HCT116 (cell line): ENCODE data around the gene FITM1. TPM values are rescaled to one million over a fixed set of nuclear protein-coding genes. Genes with fewer than 3 reads are reported as not detected.

Experiments
- ATAC-seq: fragments of 200-7000 bp; cut with Tn5 transposase; 2 replicates; pipeline ENCODE4 v1.9.1; 2020; ENCODE audit warnings: mild to moderate bottlenecking, moderate library complexity
- BruUV-seq: library from RNA; stranded (reverse); fragments of 400-500 nt; replicated peaks from 2 replicates; lab custom pipeline; 2021; lab: Mats Ljungman, UMichigan
- CTCF ChIA-PET: fragments of 300-600 bp; sonication (Branson Sonifier 250); formaldehyde crosslinking; loops from one replicate; lab custom pipeline; 2021; ENCODE audit warnings: antibody characterized with exemption; lab: Charles Lee
- POLR2A ChIA-PET: fragments of 300-600, 350-600 bp; sonication (Branson Sonifier 250); formaldehyde crosslinking; loops from one replicate; lab custom pipeline; 2021; ENCODE audit warnings: antibody characterized with exemption; lab: Charles Lee
- RAD21 ChIA-PET, 2 experiments: fragments of 300-600 bp; sonication (Branson Sonifier 250); formaldehyde crosslinking; loops; one replicate each; lab custom pipeline; 2023; ENCODE audit warnings: low total read pairs in 2 of 2; ENCODE audit not compliant: uncharacterized antibody in 2 of 2, unreplicated experiment in 2 of 2, low non-redundant PET in 1 of 2; lab: Charles Lee
- DNase-seq: peaks from one replicate; pipeline ENCODE4 v3.0.0-alpha.2; 2010; ENCODE audit warnings: low read depth, low spot score
- H2AFZ ChIP-seq: fragments of 200-600 bp; shearing (Covaris generic), sonication (generic); 2 replicates; pipeline ENCODE4 v1.6.1; 2017; ENCODE audit warnings: low read depth, mixed run types, mixed read lengths, antibody characterized with exemption, low read length; ENCODE audit not compliant: poor library complexity, severe bottlenecking
- H3K27ac ChIP-seq: 2 replicates; pipeline ENCODE4 v1.5.1; 2012; ENCODE audit warnings: low read depth, low read length
- H3K27me3 ChIP-seq: fragments of 200-600 bp; sonication (generic); 2 replicates; pipeline ENCODE4 v1.6.1; 2016; ENCODE audit warnings: mixed run types, low read length, mixed read lengths; ENCODE audit not compliant: insufficient read depth
- H3K36me3 ChIP-seq, 2 experiments: fragments of 200-500 bp in 1 of 2; fragments of 200-600 bp in 1 of 2; sonication (Bioruptor generic) in 1 of 2; sonication (generic) in 1 of 2; 2 replicates each; pipeline versions ENCODE4 v1.5.1 to v1.6.1; 2014 to 2016; ENCODE audit warnings: low read length in 2 of 2, inconsistent platforms in 1 of 2, mixed read lengths in 1 of 2, mixed run types in 1 of 2; ENCODE audit not compliant: insufficient read depth in 2 of 2, control insufficient read depth in 1 of 2
- H3K4me1 ChIP-seq, 2 experiments: fragments of 200-600 bp in 1 of 2; sonication (generic) in 1 of 2; 2 replicates each; pipeline versions ENCODE4 v1.5.1 to v1.6.1; 2012 to 2017; ENCODE audit warnings: low read length in 2 of 2, inconsistent platforms in 1 of 2, mild to moderate bottlenecking in 1 of 2, mixed read lengths in 1 of 2, mixed run types in 1 of 2, moderate library complexity in 1 of 2; ENCODE audit not compliant: insufficient read depth in 2 of 2, control insufficient read depth in 1 of 2
- H3K4me2 ChIP-seq: fragments of 200-600 bp; sonication (generic); 2 replicates; pipeline ENCODE4 v1.6.1; 2017; ENCODE audit warnings: mixed run types, low read length, mixed read lengths
- H3K4me3 ChIP-seq, 2 experiments: fragments of 200-600 bp in 1 of 2; sonication (generic) in 1 of 2; replicated peaks in 1 of 2; 2 replicates each; pipeline ENCODE4 v1.5.1; 2011 to 2016; ENCODE audit warnings: low read length in 2 of 2, control low read depth in 1 of 2, low read depth in 1 of 2, mild to moderate bottlenecking in 1 of 2, mixed read lengths in 1 of 2, mixed run types in 1 of 2
- H3K79me2 ChIP-seq: fragments of 200-600 bp; sonication (generic); 2 replicates; pipeline ENCODE4 v1.6.1; 2017; ENCODE audit warnings: mild to moderate bottlenecking, mixed run types, low read length, moderate library complexity, mixed read lengths; ENCODE audit not compliant: insufficient read depth
- H3K9ac ChIP-seq: fragments of 200-600 bp; sonication (generic); 2 replicates; pipeline ENCODE4 v1.6.1; 2016; ENCODE audit warnings: low read length, mixed read lengths
- H3K9me2 ChIP-seq: fragments of 200-600 bp; sonication (generic), shearing (Covaris generic); 2 replicates; pipeline ENCODE4 v1.6.1; 2017; ENCODE audit warnings: mixed run types, mild to moderate bottlenecking, moderate library complexity; ENCODE audit not compliant: insufficient read depth
- H3K9me3 ChIP-seq, 2 experiments: fragments of 200-500 bp in 1 of 2; fragments of 200-600 bp in 1 of 2; sonication (Bioruptor generic) in 1 of 2; sonication (generic) in 1 of 2; 2 replicates each; pipeline ENCODE4 v1.6.1; 2014 to 2017; ENCODE audit warnings: low read length in 2 of 2, mixed read lengths in 2 of 2, inconsistent platforms in 1 of 2, low read depth in 1 of 2, mild to moderate bottlenecking in 1 of 2, mixed run types in 1 of 2, moderate library complexity in 1 of 2; ENCODE audit not compliant: control insufficient read depth in 1 of 2, insufficient read depth in 1 of 2
- H4K20me1 ChIP-seq: fragments of 200-600 bp; sonication (generic), shearing (Covaris generic); 2 replicates; pipeline ENCODE4 v1.6.1; 2017; ENCODE audit warnings: mixed run types, mild to moderate bottlenecking, moderate library complexity; ENCODE audit not compliant: insufficient read depth
- CEBPB ChIP-seq: IDR thresholded peaks from 2 replicates; pipeline ENCODE4 v1.6.1; 2012; ENCODE audit warnings: low read depth
- EGR1 ChIP-seq: IDR thresholded peaks from 2 replicates; pipeline ENCODE4 v1.6.1; 2012; ENCODE audit warnings: low read depth
- EZH2phosphoT487 ChIP-seq: fragments of 200-600 bp; IDR thresholded peaks from 2 replicates; pipeline ENCODE4 v1.6.1; 2018; ENCODE audit warnings: antibody characterized with exemption, borderline replicate concordance
- JUND ChIP-seq: IDR thresholded peaks from 2 replicates; pipeline ENCODE4 v1.6.1; 2012
- POLR2A ChIP-seq: IDR thresholded peaks from 2 replicates; pipeline ENCODE4 v1.7.0; 2011; ENCODE audit warnings: borderline replicate concordance; ENCODE audit not compliant: insufficient read depth, insufficient read length; ENCODE audit errors: extremely low read depth
- POLR2AphosphoS5 ChIP-seq: IDR thresholded peaks from 2 replicates; pipeline ENCODE4 v1.6.1; 2011; ENCODE audit warnings: mild to moderate bottlenecking, low read depth, low read length, moderate library complexity
- RAD21 ChIP-seq: IDR thresholded peaks from 2 replicates; pipeline ENCODE4 v1.6.1; 2012; ENCODE audit warnings: low read depth, mild to moderate bottlenecking
- SIN3A ChIP-seq: IDR thresholded peaks from 2 replicates; pipeline ENCODE4 v1.6.1; 2012; ENCODE audit warnings: low read depth
- SP1 ChIP-seq: IDR thresholded peaks from 2 replicates; pipeline ENCODE4 v1.6.1; 2012; ENCODE audit warnings: low read depth
- SRF ChIP-seq: IDR thresholded peaks from 2 replicates; pipeline ENCODE4 v1.6.1; 2012; ENCODE audit warnings: low read depth
- YY1 ChIP-seq: IDR thresholded peaks from 2 replicates; pipeline ENCODE4 v1.6.1; 2011; ENCODE audit warnings: low read length, low read depth, moderate library complexity, mild to moderate bottlenecking; ENCODE audit not compliant: insufficient replicate concordance; ENCODE audit errors: extremely low read depth
- ZNF274 ChIP-seq: fragments of 200-500 bp; sonication (Bioruptor generic); IDR thresholded peaks from 2 replicates; pipeline ENCODE4 v1.6.1; 2014; ENCODE audit warnings: mild to moderate bottlenecking, low read depth, low read length, inconsistent platforms
- intact Hi-C: fragments of 100-400 bp; cut with micrococcal nuclease; formaldehyde crosslinking; loops from 2 replicates; pipeline ENCODE4 v1.10.0; 2022
- total RNA-seq: library from RNA; stranded (reverse); gene quantifications from one replicate; pipeline ENCODE4 v1.2.1, GENCODE V29; 2021; ENCODE audit not compliant: unreplicated experiment
- TF ChIP-seq, protein P1 (sequence below): IDR thresholded peaks from 2 replicates; pipeline ENCODE4 v1.6.1; 2012
- TF ChIP-seq, protein P2 (sequence below): IDR thresholded peaks from 2 replicates; pipeline ENCODE4 v1.6.1; 2012
- TF ChIP-seq, protein P3 (sequence below): IDR thresholded peaks from 2 replicates; pipeline ENCODE4 v1.6.1; 2011; ENCODE audit warnings: mild to moderate bottlenecking, low read length, moderate library complexity; ENCODE audit not compliant: insufficient replicate concordance; ENCODE audit errors: extremely low read depth

FITM1 gene
- total RNA-seq, 1 experiment from 2014 or later = 0.81 TPM

DNA sequence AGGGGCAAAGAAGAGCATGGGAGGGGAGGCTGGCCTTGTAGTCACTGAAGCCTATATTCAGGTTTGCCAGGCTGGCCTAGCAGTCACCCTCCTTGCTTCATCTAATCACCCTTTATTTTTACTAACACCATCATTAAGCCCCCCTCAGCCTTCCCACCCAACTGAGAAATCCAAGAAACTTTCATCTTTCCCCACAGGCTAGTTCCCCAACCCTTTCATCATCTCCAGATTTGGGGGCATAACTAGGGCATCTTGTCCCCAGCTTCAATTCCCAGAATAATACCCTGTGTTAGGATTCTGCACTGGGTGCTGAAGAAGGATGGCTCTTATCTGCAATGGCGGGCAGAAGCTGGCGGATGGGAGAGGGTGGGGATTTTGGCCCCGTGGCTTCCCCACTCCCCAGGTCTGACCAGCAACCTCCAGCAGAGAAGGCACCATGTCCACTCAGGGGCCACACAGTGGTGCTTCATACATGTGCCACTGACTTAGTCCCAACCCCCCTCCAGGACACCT lies 29.4 kb upstream of the FITM1 start:
- Histone ChIP-seq H3K4me1 (no peaks in the 10 kb centered on the region), H3K27ac (no peak overlapping the region), H3K36me3 (no peaks in the 10 kb centered on the region), H3K9ac (no peak overlapping the region), H4K20me1 (no peaks in the 10 kb centered on the region), H3K79me2 (no peaks in the 10 kb centered on the region), H3K27me3 (no peaks in the 10 kb centered on the region), H2AFZ (no peak overlapping the region), H3K4me2 (no peak overlapping the region), H3K9me3 (peaks cover 0 to 5% of the 10 kb centered on the region in 2 experiments; a peak in 1 of 4 replicates), H3K9me2 (no peaks in the 10 kb centered on the region), H3K4me3 (no peak overlapping the region)
- BruUV-seq = no TSS peak
- ChIA-PET POLR2A (interaction anchor here (0.6 to 1.3 kb wide), 2 partner anchors 9 to 26 kb away, joined by 3 read pairs; no protein-coding TSS in a partner anchor), CTCF (no interaction called here), RAD21 (no interaction called here)
- ATAC-seq (no peak), DNase-seq (no peak)
- TF ChIP-seq ZNF274 (no peak), EGR1 (no peak), CEBPB (no peak), RAD21 (no peak), EZH2phosphoT487 (no peak), SRF (no peak), POLR2A (no peak), POLR2AphosphoS5 (no peak), YY1 (no peak), SIN3A (no peak), JUND (no peak), SP1 (no peak)
- TF ChIP-seq, protein P1, sequence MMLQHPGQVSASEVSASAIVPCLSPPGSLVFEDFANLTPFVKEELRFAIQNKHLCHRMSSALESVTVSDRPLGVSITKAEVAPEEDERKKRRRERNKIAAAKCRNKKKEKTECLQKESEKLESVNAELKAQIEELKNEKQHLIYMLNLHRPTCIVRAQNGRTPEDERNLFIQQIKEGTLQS = no peak
- TF ChIP-seq, protein P2, sequence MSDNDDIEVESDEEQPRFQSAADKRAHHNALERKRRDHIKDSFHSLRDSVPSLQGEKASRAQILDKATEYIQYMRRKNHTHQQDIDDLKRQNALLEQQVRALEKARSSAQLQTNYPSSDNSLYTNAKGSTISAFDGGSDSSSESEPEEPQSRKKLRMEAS = no peak
- TF ChIP-seq, protein P3, sequence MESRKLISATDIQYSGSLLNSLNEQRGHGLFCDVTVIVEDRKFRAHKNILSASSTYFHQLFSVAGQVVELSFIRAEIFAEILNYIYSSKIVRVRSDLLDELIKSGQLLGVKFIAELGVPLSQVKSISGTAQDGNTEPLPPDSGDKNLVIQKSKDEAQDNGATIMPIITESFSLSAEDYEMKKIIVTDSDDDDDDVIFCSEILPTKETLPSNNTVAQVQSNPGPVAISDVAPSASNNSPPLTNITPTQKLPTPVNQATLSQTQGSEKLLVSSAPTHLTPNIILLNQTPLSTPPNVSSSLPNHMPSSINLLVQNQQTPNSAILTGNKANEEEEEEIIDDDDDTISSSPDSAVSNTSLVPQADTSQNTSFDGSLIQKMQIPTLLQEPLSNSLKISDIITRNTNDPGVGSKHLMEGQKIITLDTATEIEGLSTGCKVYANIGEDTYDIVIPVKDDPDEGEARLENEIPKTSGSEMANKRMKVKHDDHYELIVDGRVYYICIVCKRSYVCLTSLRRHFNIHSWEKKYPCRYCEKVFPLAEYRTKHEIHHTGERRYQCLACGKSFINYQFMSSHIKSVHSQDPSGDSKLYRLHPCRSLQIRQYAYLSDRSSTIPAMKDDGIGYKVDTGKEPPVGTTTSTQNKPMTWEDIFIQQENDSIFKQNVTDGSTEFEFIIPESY = no peak
- intact Hi-C loops = no loop called here
